SK-N-MC (cell line): ENCODE data around the gene B4GALNT4.

Experiments
- EZH2 ChIP-seq: fragments of 200-600 bp; sonication (generic); IDR thresholded peaks from one replicate; pipeline ENCODE4 v1.6.1; 2017; ENCODE audit warnings: antibody characterized with exemption
- FOXP2 ChIP-seq: optimal IDR thresholded peaks from 2 replicates; pipeline ENCODE3; 2011; ENCODE audit warnings: mild to moderate bottlenecking, moderate library complexity; ENCODE audit not compliant: insufficient read depth; ENCODE audit errors: extremely low read length, control extremely low read depth
- POLR2AphosphoS5 ChIP-seq: IDR thresholded peaks from 2 replicates; pipeline ENCODE4 v1.6.1; 2012; ENCODE audit warnings: mild to moderate bottlenecking, low read depth, low read length, borderline replicate concordance

- TF ChIP-seq POLR2AphosphoS5, result no peak
- no peak for TF ChIP-seq EZH2
- TF ChIP-seq FOXP2, result no peak
Measured at GRCh38 chr11:331358-332060, 37.8 kb upstream of the B4GALNT4 start.
